Measurements from ENCODE around the gene ADAMTS6.
A peak's percentile ranks its signal among the peaks of the same experiment; 100 is the strongest.

The ADAMTS6 gene

DNA sequence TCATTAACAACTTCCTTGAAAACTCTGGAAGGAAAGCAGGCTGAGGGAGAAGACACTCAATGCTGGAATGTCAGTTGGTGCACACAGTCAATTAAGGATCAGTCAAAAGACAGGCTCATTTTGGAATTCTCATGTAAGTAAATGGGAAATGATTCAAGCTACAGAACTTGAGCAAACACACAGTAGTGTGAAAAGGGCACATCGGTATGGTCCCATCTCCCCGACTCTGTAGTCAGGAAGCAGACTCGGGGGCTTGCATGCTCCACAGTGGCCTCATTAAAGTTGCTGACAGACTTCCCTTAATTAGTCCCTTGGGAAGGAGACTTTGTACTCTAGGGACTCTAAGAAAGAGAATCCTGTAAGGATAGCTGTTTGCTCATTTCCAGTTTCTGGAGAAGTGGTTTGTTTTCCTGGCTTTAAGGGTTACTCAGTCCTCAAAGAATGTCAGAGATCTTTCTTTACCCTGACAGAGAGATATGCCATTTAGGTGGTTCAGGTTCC lies 339.2 kb downstream of the ADAMTS6 start (continued):
- TF ChIP-seq CTCF (tag by site-specific recombination; IDR thresholded peaks at IDR 0.05) (no peak), FEZF1 (tag by site-specific recombination; IDR thresholded peaks at IDR 0.05) (peak; percentile 91)

DNA sequence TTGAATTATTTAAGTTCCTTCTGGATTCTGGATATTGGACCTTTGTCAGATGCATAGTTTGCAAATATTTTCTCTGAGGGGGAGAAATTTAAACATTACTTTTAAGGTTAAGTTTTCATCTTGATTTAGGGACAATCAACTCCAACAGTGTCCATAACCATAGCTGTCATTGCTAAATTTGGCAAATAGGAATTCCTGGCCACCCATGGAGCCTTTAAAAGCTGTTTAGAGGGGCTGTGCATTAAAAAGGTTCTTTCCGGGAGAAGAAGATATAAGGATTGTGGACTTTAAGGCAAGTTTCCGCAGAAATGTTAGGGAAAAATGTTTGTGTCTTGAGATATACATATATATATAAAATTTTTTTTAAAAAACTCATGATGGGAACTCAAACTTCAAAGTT lies 339.7 kb downstream of the ADAMTS6 start:
- H3K27ac ChIP-seq (ENCODE audit: extremely low read depth, low read depth, low read length) = no peak overlapping the region
- TF ChIP-seq ZNF350 (tag by site-specific recombination; IDR thresholded peaks at IDR 0.05) (no peak), WT1 (tag by site-specific recombination; IDR thresholded peaks at IDR 0.05) (no peak), TCF7L2 (IDR thresholded peaks at IDR 0.05; ENCODE audit: borderline replicate concordance, low read depth, low read length) (no peak), ZNF488 (tag by site-specific recombination; IDR thresholded peaks at IDR 0.05) (no peak), CTCF (tag by site-specific recombination; IDR thresholded peaks at IDR 0.05) (no peak)
- CTCF ChIA-PET = interaction anchor here (0.6 kb wide), 1 partner anchor 31 kb away, joined by 3 read pairs; no protein-coding TSS in a partner anchor
- POLR2A ChIA-PET = no interaction called here
- no peaks in the 10 kb centered on the region for H3K9me3 ChIP-seq (ENCODE audit: control insufficient read depth, insufficient read depth, low read depth, low read length)
- peaks cover 13% of the 10 kb centered on the region for H3K4me1 ChIP-seq (ENCODE audit: control insufficient read depth, insufficient read depth, low read length)
- H3K4me3 ChIP-seq (ENCODE audit: low read depth, low read length) = no peak overlapping the region
- H3K36me3 ChIP-seq (ENCODE audit: control insufficient read depth in 2 of 2, insufficient read depth in 1 of 2, low read length in 2 of 2) = no peaks in the 10 kb centered on the region

DNA sequence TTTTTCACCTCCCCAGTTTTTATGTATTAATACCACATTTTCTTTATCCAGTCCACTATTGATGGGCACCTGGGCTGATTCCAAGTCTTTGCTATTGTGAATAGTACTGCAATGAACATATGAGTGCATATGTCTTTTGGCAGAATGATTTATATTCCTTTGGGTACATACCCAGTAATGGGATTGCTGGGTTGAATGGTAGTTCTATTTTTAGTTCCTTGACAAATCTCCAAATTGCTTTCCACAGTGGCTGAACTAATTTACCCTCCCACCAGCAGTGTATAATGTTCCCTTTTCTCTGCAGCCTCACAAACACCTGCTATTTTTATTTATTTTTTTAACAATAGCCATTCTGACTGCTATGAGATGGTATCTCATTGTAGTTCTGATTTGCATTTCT lies 340.2 kb downstream of the ADAMTS6 start:
- no peaks in the 10 kb centered on the region for H3K9me3 ChIP-seq (ENCODE audit: control insufficient read depth, insufficient read depth, low read depth, low read length)
- ChIA-PET CTCF (no interaction called here), POLR2A (no interaction called here)
- peaks cover 13% of the 10 kb centered on the region for H3K4me1 ChIP-seq (ENCODE audit: control insufficient read depth, insufficient read depth, low read length)
- no peaks in the 10 kb centered on the region for H3K36me3 ChIP-seq (ENCODE audit: control insufficient read depth in 2 of 2, insufficient read depth in 1 of 2, low read length in 2 of 2)
- no peak overlapping the region for H3K27ac ChIP-seq (ENCODE audit: extremely low read depth, low read depth, low read length)
- H3K4me3 ChIP-seq (ENCODE audit: low read depth, low read length) = no peak overlapping the region
- no peak for TF ChIP-seq ZNF777 (tag by site-specific recombination; IDR thresholded peaks at IDR 0.05; ENCODE audit: borderline replicate concordance)
- TF ChIP-seq ZNF354C (tag by site-specific recombination; IDR thresholded peaks at IDR 0.05; ENCODE audit: borderline replicate concordance, low read depth) = no peak
- TF ChIP-seq ZBTB48 (tag by site-specific recombination; IDR thresholded peaks at IDR 0.05) = no peak
- TF ChIP-seq ZBTB11 (tag by site-specific recombination; conservative IDR thresholded peaks at IDR 0.05; ENCODE audit: low read depth) = no peak
- TF ChIP-seq ZNF518A (tag by site-specific recombination; conservative IDR thresholded peaks at IDR 0.05; ENCODE audit: low read depth) = no peak
- no peak for TF ChIP-seq ZNF473 (tag by site-specific recombination; IDR thresholded peaks at IDR 0.05)
- 0 out of 2 replicates have a peak, but pooled peaks have one; percentile 31 for TF ChIP-seq OSR2 (tag by site-specific recombination; IDR thresholded peaks at IDR 0.05)
- TF ChIP-seq ZNF585B (tag by site-specific recombination; IDR thresholded peaks at IDR 0.05) = no peak
- TF ChIP-seq ZNF274 (IDR thresholded peaks at IDR 0.05; ENCODE audit: low read length) = no peak
- TF ChIP-seq ZNF274 (tag by site-specific recombination; IDR thresholded peaks at IDR 0.05; ENCODE audit: borderline replicate concordance) = no peak
- TF ChIP-seq ZNF626 (tag by site-specific recombination; IDR thresholded peaks at IDR 0.05) = no peak
- no peak for TF ChIP-seq HOXD13 (CRISPR knock-in tag; IDR thresholded peaks at IDR 0.05; ENCODE audit: borderline replicate concordance)

All from HEK293 (cell line).